Embryonic facial prominence (tissue), 1 donor: ENCODE data around the gene SPIN2B.
"Not testable (repeated sequence)": the region's sequence is repeated elsewhere in the genome, so short reads cannot be mapped to it uniquely, and the experiment has no call there.

Experiments
- DNase-seq: peaks from one replicate; pipeline ENCODE4 v3.0.0-alpha.2; 2016; ENCODE audit errors: extremely low spot score

Gene SPIN2B

GRCh38 chrX:57121162-57121755 is at the start of gene SPIN2B:
Gene SPIN2B, minus strand, starts transcription at chrX:57121548.
- DNase-seq = peak; percentile 66

- DNase-seq = no peak
Measured at GRCh38 chrX:57156397-57157049, 35.2 kb upstream of the SPIN2B start.

- DNase-seq = no peak
Measured at GRCh38 chrX:57155171-57155570, 33.8 kb upstream of the SPIN2B start.

GRCh38 chrX:57152222-57152621 is 30.9 kb upstream of the SPIN2B start:
- DNase-seq = not testable (repeated sequence)

GRCh38 chrX:57138674-57139073 is 17.3 kb upstream of the SPIN2B start:
- no peak for DNase-seq

GRCh38 chrX:57137501-57137900 is 16.2 kb upstream of the SPIN2B start:
- peak; percentile 67 for DNase-seq

- DNase-seq = not testable (repeated sequence)
Measured at GRCh38 chrX:57137073-57137472, 15.7 kb upstream of the SPIN2B start, which contains the start of gene SPIN2A. Gene SPIN2A, minus strand, starts transcription at chrX:57137397. Its CDS starts 800 bp downstream, at chrX:57136597.

GRCh38 chrX:57136589-57136988 is 15.2 kb upstream of the SPIN2B start:
- not testable (repeated sequence) for DNase-seq

GRCh38 chrX:57135287-57135686 is 13.9 kb upstream of the SPIN2B start:
- no peak for DNase-seq

GRCh38 chrX:57134702-57135101 is 13.4 kb upstream of the SPIN2B start:
- no peak for DNase-seq

- no peak for DNase-seq
Measured at GRCh38 chrX:57133706-57134105, 12.4 kb upstream of the SPIN2B start.

GRCh38 chrX:57133284-57133683 is 11.9 kb upstream of the SPIN2B start:
- DNase-seq = not testable (repeated sequence)

GRCh38 chrX:57132046-57132445 is 10.7 kb upstream of the SPIN2B start:
- no peak for DNase-seq

- no peak for DNase-seq
Measured at GRCh38 chrX:57121816-57122215, 468 bp upstream of the SPIN2B start.

GRCh38 chrX:57120619-57121161 is 658 bp downstream of the SPIN2B start:
- DNase-seq = not testable (repeated sequence)

- DNase-seq = no peak
Measured at GRCh38 chrX:57119416-57119815, 1.9 kb downstream of the SPIN2B start.

GRCh38 chrX:57117566-57117965 is 3.8 kb downstream of the SPIN2B start:
- DNase-seq = not testable (repeated sequence)

GRCh38 chrX:57104921-57105398 is 16.4 kb downstream of the SPIN2B start:
- DNase-seq = no peak

- no peak for DNase-seq
Measured at GRCh38 chrX:57104406-57104805, 16.9 kb downstream of the SPIN2B start.

GRCh38 chrX:57103489-57103888 is 17.9 kb downstream of the SPIN2B start:
- DNase-seq = no peak

- DNase-seq = not testable (repeated sequence)
Measured at GRCh38 chrX:57102918-57103317, 18.4 kb downstream of the SPIN2B start.

- DNase-seq = no peak
Measured at GRCh38 chrX:57083143-57083542, 38.2 kb downstream of the SPIN2B start.

- DNase-seq = no peak
Measured at GRCh38 chrX:57074458-57074857, 46.9 kb downstream of the SPIN2B start.
